ENCODE measurements around the gene PPP1R13L. TPM values are rescaled to one million over a fixed set of nuclear protein-coding genes. Genes with fewer than 3 reads are reported as not detected.

The PPP1R13L gene
- 5.6 and 8.4 TPM in 2 replicates for total RNA-seq

GRCh38 chr19:45404557-45405434 is at the start of gene PPP1R13L:
Gene PPP1R13L, minus strand, starts transcription at chr19:45405069. Its CDS starts 6,751 bp downstream, at chr19:45398318.
- DNase-seq (ENCODE audit: low read depth), result peak; percentile 64
- TF ChIP-seq CTCF (IDR thresholded peaks at IDR 0.05; ENCODE audit: insufficient read depth, low read depth, low read length), result no peak
- peak within 1 kb of the TSS; percentile 92 for H3K4me3 ChIP-seq (ENCODE audit: low read depth, low read length)

- DNase-seq (ENCODE audit: low read depth), result no peak
- no peak for TF ChIP-seq CTCF (IDR thresholded peaks at IDR 0.05; ENCODE audit: insufficient read depth, low read depth, low read length)
- no peak overlapping the region for H3K4me3 ChIP-seq (ENCODE audit: low read depth, low read length)
Measured at GRCh38 chr19:45451850-45452387, 47.0 kb upstream of the PPP1R13L start.

- peak overlapping the region; percentile 79 for H3K4me3 ChIP-seq (ENCODE audit: low read depth, low read length)
- TF ChIP-seq CTCF (IDR thresholded peaks at IDR 0.05; ENCODE audit: insufficient read depth, low read depth, low read length), result no peak
- peak; percentile 67 for DNase-seq (ENCODE audit: low read depth)
Measured at GRCh38 chr19:45451131-45451849, 46.4 kb upstream of the PPP1R13L start.

GRCh38 chr19:45450012-45450333 is 45.1 kb upstream of the PPP1R13L start:
- no peak for TF ChIP-seq CTCF (IDR thresholded peaks at IDR 0.05; ENCODE audit: insufficient read depth, low read depth, low read length)
- DNase-seq (ENCODE audit: low read depth), result no peak
- peak overlapping the region; percentile 62 for H3K4me3 ChIP-seq (ENCODE audit: low read depth, low read length)

GRCh38 chr19:45448887-45449299 is 44.0 kb upstream of the PPP1R13L start:
- peak; percentile 47 for DNase-seq (ENCODE audit: low read depth)
- H3K4me3 ChIP-seq (ENCODE audit: low read depth, low read length), result no peak overlapping the region
- no peak for TF ChIP-seq CTCF (IDR thresholded peaks at IDR 0.05; ENCODE audit: insufficient read depth, low read depth, low read length)

GRCh38 chr19:45448425-45448756 is 43.5 kb upstream of the PPP1R13L start:
- H3K4me3 ChIP-seq (ENCODE audit: low read depth, low read length), result no peak overlapping the region
- no peak for TF ChIP-seq CTCF (IDR thresholded peaks at IDR 0.05; ENCODE audit: insufficient read depth, low read depth, low read length)
- no peak for DNase-seq (ENCODE audit: low read depth)
